ENCODE results near the gene DDO.

GRCh38 chr6:110352563-110353262 is 62.7 kb downstream of the DDO start:
- TF ChIP-seq CTCF (conservative IDR thresholded peaks at IDR 0.05; ENCODE audit: low read depth, low read length) (no peak), CEBPB (IDR thresholded peaks at IDR 0.05; ENCODE audit: low read depth, low read length) (no peak), CHD1 (IDR thresholded peaks at IDR 0.05; ENCODE audit: low read depth, low read length) (no peak), POLR2A (IDR thresholded peaks at IDR 0.05; ENCODE audit: low read depth, low read length) (no peak), NFE2L2 (IDR thresholded peaks at IDR 0.05; ENCODE audit: low read depth, low read length) (no peak), ELK1 (IDR thresholded peaks at IDR 0.05; ENCODE audit: borderline replicate concordance, low read depth, low read length) (no peak)
